ENCODE results near the gene KIF13A.
"Not testable (repeated sequence)": the region's sequence is repeated elsewhere in the genome, so short reads cannot be mapped to it uniquely, and the experiment has no call there.

The KIF13A gene

GRCh38 chr6:18016698-18017097 lies 29.3 kb upstream of the KIF13A start:
- TF ChIP-seq ZFX (IDR thresholded peaks at IDR 0.05; ENCODE audit: borderline replicate concordance): no peak
- TF ChIP-seq CTCF (IDR thresholded peaks at IDR 0.05): no peak
- no peak overlapping the region for H3K27ac ChIP-seq

- TF ChIP-seq ZFX (IDR thresholded peaks at IDR 0.05; ENCODE audit: borderline replicate concordance): no peak
- TF ChIP-seq CTCF (IDR thresholded peaks at IDR 0.05): no peak
- H3K27ac ChIP-seq: no peak overlapping the region
These were observed 28.7 kb upstream of the KIF13A start for GRCh38 chr6:18016133-18016532.

DNA sequence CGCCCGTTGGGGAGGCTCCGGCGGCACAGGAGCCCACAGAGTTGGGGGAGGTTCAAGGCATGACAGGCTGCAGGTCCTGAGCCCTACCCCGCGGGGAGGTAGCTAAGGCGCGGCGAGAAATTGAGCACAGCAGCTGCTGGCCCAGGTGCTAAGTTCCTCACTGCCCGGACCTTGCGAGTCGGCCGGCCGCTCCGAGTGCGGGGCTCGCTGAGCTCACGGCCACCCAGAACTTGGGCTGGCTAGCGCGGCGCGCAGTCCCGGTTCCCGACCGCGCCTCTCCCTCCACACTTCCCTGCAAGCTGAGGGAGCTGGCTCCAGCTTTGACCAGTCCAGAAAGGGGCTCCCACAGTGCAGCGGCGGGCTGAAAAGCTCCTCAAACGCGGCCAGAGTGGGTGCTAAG lies 23.9 kb upstream of the KIF13A start:
- TF ChIP-seq ZFX (IDR thresholded peaks at IDR 0.05; ENCODE audit: borderline replicate concordance): no peak
- no peak for TF ChIP-seq CTCF (IDR thresholded peaks at IDR 0.05)
- no peak overlapping the region for H3K27ac ChIP-seq

DNA sequence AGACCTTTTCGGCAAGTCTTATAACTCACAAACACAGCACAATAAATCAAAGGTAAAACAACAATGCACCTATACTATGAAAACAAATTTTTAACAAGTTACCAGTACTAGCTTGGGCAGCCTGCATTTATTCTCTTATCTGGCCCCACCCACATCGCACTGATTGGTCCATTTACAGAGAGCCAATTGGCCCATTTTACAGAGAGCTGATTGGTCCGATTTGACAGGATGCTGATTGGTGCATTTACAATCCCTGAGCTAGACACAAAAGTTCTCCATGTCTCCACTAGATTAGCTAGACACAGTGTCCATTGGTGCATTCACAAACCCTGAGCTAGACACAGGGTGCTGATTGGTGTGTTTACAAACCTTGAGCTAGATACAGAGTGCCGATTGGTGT lies 23.1 kb upstream of the KIF13A start:
- not testable (repeated sequence) for H3K27ac ChIP-seq

DNA sequence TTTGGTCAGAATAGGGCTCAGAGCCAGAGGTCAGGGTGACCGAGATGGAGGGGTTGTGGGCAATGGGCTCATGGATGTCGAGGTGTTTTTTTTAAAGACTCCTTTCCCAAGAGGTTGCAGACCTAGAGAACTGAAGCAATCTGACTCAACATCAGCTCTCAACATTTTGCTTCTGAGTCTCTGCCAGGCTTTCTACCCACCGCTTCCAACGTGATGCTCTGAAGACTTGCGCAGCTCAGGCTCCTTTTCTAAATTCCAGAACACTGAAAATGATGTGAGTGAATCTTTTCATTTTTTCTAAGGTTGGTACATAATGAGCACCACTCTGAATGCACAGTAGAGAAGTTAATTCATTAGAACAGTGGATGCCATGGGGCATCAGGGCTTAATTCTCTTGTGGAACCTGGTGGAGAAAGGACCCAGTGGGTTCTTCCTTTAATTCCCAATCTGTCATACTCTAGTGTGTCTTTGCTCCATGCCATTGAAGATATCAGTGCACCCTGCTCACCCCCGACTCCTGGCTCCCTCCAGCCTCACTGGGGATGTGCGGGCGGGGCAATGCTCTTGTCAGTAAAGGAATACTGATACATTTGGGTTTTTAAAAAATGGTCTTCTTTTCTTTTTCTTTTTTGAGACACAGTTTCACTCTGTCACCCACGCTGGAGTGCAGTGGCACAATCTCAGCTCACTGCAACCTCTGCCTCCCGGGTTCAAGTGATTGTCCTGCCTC lies 17.0 kb upstream of the KIF13A start:
- H3K27ac ChIP-seq: no peak overlapping the region
- TF ChIP-seq ZFX (IDR thresholded peaks at IDR 0.05; ENCODE audit: borderline replicate concordance): no peak
- TF ChIP-seq CTCF (IDR thresholded peaks at IDR 0.05): no peak

DNA sequence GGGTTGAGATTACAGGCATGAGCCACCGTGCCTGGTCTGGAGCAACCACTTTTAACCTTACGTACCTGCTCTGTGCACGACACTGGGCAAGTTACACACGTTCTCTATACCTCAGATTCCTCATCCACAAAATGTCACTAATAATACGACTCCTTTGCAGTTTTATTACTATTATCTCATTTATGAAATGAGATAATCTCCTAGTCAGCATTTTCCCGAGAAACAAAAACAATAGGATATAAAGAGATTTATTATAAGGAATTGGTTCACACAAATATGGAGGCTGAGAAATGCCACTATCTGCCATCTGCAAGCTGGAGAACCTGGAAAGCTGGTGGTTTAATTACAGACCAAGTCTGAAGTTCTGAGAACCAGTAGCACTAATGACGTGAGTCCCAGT lies 12.0 kb upstream of the KIF13A start:
- no peak overlapping the region for H3K27ac ChIP-seq
- no peak for TF ChIP-seq ZFX (IDR thresholded peaks at IDR 0.05; ENCODE audit: borderline replicate concordance)
- no peak for TF ChIP-seq CTCF (IDR thresholded peaks at IDR 0.05)

- no peak overlapping the region for H3K27ac ChIP-seq
- TF ChIP-seq CTCF (IDR thresholded peaks at IDR 0.05) (no peak), ZFX (IDR thresholded peaks at IDR 0.05; ENCODE audit: borderline replicate concordance) (no peak)
These were observed 11.0 kb upstream of the KIF13A start for GRCh38 chr6:17998442-17998841.

DNA sequence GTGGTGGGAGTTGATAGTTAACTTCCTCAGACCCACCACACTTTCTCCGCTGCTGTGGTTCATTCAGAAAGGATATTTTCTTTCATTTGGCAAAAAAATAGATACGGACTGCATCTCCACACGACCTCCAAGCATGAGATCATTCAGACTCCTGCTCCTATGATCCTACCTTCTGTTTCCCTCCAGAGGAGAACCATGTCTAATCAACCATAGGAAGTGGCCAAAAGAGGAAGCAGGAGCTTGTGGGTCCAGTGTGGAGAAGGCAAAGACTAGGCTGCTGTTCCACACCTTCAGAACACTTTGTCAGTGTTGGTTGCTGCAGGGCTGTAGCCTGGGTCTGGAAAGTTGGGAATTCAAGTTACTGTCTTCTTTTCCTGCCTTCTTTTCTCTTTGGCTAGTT lies 10.6 kb upstream of the KIF13A start:
- TF ChIP-seq ZFX (IDR thresholded peaks at IDR 0.05; ENCODE audit: borderline replicate concordance) (no peak), CTCF (IDR thresholded peaks at IDR 0.05) (no peak)
- no peak overlapping the region for H3K27ac ChIP-seq

Measured in 22Rv1 (cell line).